Activated CD4-positive, alpha-beta memory T cell treated with anti-CD3 and anti-CD28 coated beads for 36 hours (primary cell): ENCODE measurements around the gene EDN2. TPM values are rescaled to one million over a fixed set of nuclear protein-coding genes. Genes with fewer than 3 reads are reported as not detected.
A peak's percentile ranks its signal among the peaks of the same experiment; 100 is the strongest.

Source experiments
- CTCF ChIA-PET: fragments of 350-600 bp; sonication (Branson Sonifier 250); formaldehyde crosslinking; loops from one replicate; lab custom pipeline; 2021; ENCODE audit warnings: antibody characterized with exemption, inconsistent platforms; lab: Charles Lee
- POLR2A ChIA-PET: fragments of 350-600 bp; sonication (Branson Sonifier 250); formaldehyde crosslinking; loops from one replicate; lab custom pipeline; 2021; ENCODE audit warnings: antibody characterized with exemption; lab: Charles Lee
- DNase-seq: peaks from one replicate; pipeline ENCODE4 v3.0.0-alpha.2; 2020
- H3K27ac Mint-ChIP-seq: one replicate; pipeline ENCODE4 v1.8.0; 2021; ENCODE audit warnings: mixed read lengths
- H3K27me3 Mint-ChIP-seq: one replicate; pipeline ENCODE4 v1.8.0; 2021; ENCODE audit warnings: mixed read lengths
- H3K36me3 Mint-ChIP-seq: one replicate; pipeline ENCODE4 v1.8.0; 2021; ENCODE audit warnings: mixed read lengths
- H3K4me1 Mint-ChIP-seq: one replicate; pipeline ENCODE4 v1.8.0; 2021; ENCODE audit warnings: low read depth, mixed read lengths
- H3K4me3 Mint-ChIP-seq: one replicate; pipeline ENCODE4 v1.8.0; 2021; ENCODE audit warnings: mild to moderate bottlenecking, mixed read lengths
- H3K9me3 Mint-ChIP-seq: one replicate; pipeline ENCODE4 v1.8.0; 2021; ENCODE audit warnings: mixed read lengths
- intact Hi-C: fragments of 100-400 bp; cut with micrococcal nuclease; formaldehyde crosslinking; loops from one replicate; pipeline ENCODE4 v1.15.1; 2023
- total RNA-seq, 2 experiments: library from RNA; stranded (reverse); gene quantifications; one replicate each; pipeline ENCODE4 v1.2.3, GENCODE V29; 2021

EDN2 gene
- total RNA-seq, 2 experiments from 2014 or later: not detected

GRCh38 chr1:41495210-41495948 is 10.9 kb upstream of the EDN2 start:
- no peak overlapping the region for H3K27ac Mint-ChIP-seq
- DNase-seq: peak; percentile 44
- H3K9me3 Mint-ChIP-seq: no peaks in the 10 kb centered on the region
- H3K27me3 Mint-ChIP-seq: peaks cover 16% of the 10 kb centered on the region
- ChIA-PET POLR2A (no interaction called here), CTCF (interaction anchor here (0.7 to 3.2 kb wide), 3 partner anchors 21 to 286 kb away, joined by 3 to 15 read pairs (median 3); no protein-coding TSS in a partner anchor)
- peaks cover 4% of the 10 kb centered on the region for H3K4me1 Mint-ChIP-seq
- intact Hi-C loops: no loop called here
- no peaks in the 10 kb centered on the region for H3K36me3 Mint-ChIP-seq
- peak overlapping the region; percentile 50 for H3K4me3 Mint-ChIP-seq

GRCh38 chr1:41494351-41495209 is 10.1 kb upstream of the EDN2 start:
- CTCF ChIA-PET: interaction anchor here (1.0 to 3.2 kb wide), 3 partner anchors 22 to 24 kb away, joined by 3 to 15 read pairs (median 4); no protein-coding TSS in a partner anchor
- no peak overlapping the region for H3K27ac Mint-ChIP-seq
- no peaks in the 10 kb centered on the region for H3K36me3 Mint-ChIP-seq
- intact Hi-C loops: no loop called here
- no peak for DNase-seq
- POLR2A ChIA-PET: no interaction called here
- H3K27me3 Mint-ChIP-seq: peaks cover 18% of the 10 kb centered on the region
- H3K4me1 Mint-ChIP-seq: peaks cover 4% of the 10 kb centered on the region
- H3K9me3 Mint-ChIP-seq: no peaks in the 10 kb centered on the region
- H3K4me3 Mint-ChIP-seq: no peak overlapping the region

DNA sequence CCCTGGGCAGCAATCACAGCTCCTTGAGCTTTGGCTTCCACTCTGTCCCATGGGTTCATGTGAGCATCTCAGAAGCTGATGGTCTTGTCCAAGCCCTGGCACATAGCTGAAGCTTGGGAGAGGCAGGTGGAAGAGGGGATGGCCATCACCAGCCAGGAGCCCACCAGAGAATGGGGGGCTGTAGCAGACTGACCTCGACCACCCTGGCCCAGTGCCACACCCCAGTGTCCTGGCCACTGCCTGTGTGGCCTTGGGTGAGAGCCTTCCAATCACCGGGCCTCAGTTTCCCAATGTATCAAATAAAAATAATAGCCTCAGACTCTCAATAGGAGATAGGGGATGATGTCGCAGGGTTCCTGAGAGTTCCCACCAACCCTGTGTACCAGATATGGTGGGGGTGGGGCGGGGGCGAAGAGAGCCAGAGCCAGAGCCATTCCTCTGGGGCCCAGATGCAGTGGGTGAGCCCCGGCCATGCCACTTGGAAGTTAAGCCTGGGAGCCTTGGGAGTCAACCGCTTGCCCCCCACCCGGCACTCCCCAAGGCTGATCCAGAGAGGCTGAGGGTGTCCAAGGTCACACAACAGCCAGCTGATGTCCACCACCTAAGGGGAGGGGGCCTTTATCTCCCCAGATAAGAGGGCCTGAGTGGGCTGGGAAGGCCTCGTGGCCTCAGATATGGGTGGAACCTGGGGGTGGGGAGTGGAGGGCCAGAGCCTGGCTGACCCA is 9.3 kb upstream of the EDN2 start:
- intact Hi-C loops: no loop called here
- H3K27me3 Mint-ChIP-seq: peaks cover 22% of the 10 kb centered on the region
- no peaks in the 10 kb centered on the region for H3K36me3 Mint-ChIP-seq
- peaks cover 4% of the 10 kb centered on the region for H3K4me1 Mint-ChIP-seq
- no peak for DNase-seq
- H3K9me3 Mint-ChIP-seq: no peaks in the 10 kb centered on the region
- CTCF ChIA-PET: interaction anchor here (1.5 to 2.8 kb wide), 2 partner anchors 15 to 22 kb away, joined by 4 to 14 read pairs; no protein-coding TSS in a partner anchor
- no peak overlapping the region for H3K4me3 Mint-ChIP-seq
- no peak overlapping the region for H3K27ac Mint-ChIP-seq
- POLR2A ChIA-PET: no interaction called here

DNA sequence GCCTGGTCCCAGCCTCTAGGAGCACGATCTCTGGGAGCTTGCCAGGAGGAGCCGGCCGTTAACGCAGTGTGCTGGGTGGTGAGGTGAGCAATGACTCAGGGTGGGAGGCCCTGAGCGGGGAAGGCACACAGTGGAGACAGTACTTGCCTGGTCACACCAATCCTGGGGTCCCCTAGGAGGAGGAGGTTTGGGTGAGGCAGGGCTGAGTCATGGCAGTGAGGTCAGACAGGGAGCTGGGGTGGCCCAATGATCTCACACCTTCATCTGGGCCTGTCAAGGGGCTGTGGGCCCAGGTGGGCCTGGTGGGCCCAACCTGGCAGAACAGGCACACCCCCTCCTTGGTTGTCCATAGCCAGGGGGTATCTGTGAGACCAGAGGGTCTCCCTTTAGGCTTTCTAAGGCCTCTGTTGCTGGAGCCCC is 8.6 kb upstream of the EDN2 start:
- peaks cover 4% of the 10 kb centered on the region for H3K4me1 Mint-ChIP-seq
- intact Hi-C loops: no loop called here
- H3K36me3 Mint-ChIP-seq: no peaks in the 10 kb centered on the region
- POLR2A ChIA-PET: no interaction called here
- H3K4me3 Mint-ChIP-seq: no peak overlapping the region
- peaks cover 23% of the 10 kb centered on the region for H3K27me3 Mint-ChIP-seq
- no peak overlapping the region for H3K27ac Mint-ChIP-seq
- DNase-seq: peak; percentile 43
- CTCF ChIA-PET: interaction anchor here (0.7 to 2.8 kb wide), 8 partner anchors 10 to 307 kb away, joined by 3 to 14 read pairs (median 4); no protein-coding TSS in a partner anchor
- H3K9me3 Mint-ChIP-seq: no peaks in the 10 kb centered on the region

DNA sequence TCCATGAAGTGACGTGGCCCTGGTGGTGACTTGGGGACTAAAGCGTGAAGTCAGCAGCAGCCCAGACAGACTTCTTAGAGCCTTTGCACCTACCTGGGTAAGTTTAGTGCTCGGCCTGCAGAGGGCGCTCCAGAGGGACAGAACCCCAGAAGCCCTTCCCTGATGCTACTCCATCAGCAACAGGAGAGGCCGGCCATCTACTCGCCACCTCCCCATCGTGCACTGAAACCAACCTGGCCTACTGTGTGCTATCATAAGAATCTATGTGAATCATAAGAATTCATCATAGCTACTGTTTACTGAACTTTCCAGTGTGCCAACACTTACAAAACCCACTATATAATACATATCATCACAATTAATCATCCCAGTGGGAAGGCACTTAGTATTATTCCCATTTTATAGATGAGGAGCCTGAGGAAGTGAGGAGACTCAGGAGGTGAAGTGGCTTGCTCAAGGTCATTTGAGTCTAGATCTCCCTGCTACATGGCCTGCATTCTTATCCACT is 7.9 kb upstream of the EDN2 start:
- Mint-ChIP-seq H3K4me1 (peaks cover 6% of the 10 kb centered on the region), H3K27ac (no peak overlapping the region), H3K27me3 (peaks cover 22% of the 10 kb centered on the region), H3K4me3 (no peak overlapping the region), H3K36me3 (no peaks in the 10 kb centered on the region), H3K9me3 (no peaks in the 10 kb centered on the region)
- intact Hi-C loops: no loop called here
- peak; percentile 72 for DNase-seq
- CTCF ChIA-PET: interaction anchor here (0.7 to 2.8 kb wide), 10 partner anchors 9 to 308 kb away, joined by 3 to 14 read pairs (median 4); no protein-coding TSS in a partner anchor
- POLR2A ChIA-PET: no interaction called here

- ChIA-PET CTCF (interaction anchor here (2.8 kb wide), 1 partner anchor 12 kb away, joined by 14 read pairs; no protein-coding TSS in a partner anchor), POLR2A (interaction anchor here (0.7 kb wide), 1 partner anchor 129 kb away, joined by 3 read pairs; no protein-coding TSS in a partner anchor)
- intact Hi-C loops: no loop called here
- Mint-ChIP-seq H3K36me3 (no peaks in the 10 kb centered on the region), H3K27me3 (peaks cover 29% of the 10 kb centered on the region), H3K4me3 (no peak overlapping the region), H3K27ac (no peak overlapping the region), H3K4me1 (peaks cover 17% of the 10 kb centered on the region), H3K9me3 (no peaks in the 10 kb centered on the region)
- no peak for DNase-seq
Observed at GRCh38 chr1:41490911-41491310, 6.4 kb upstream of the EDN2 start.

DNA sequence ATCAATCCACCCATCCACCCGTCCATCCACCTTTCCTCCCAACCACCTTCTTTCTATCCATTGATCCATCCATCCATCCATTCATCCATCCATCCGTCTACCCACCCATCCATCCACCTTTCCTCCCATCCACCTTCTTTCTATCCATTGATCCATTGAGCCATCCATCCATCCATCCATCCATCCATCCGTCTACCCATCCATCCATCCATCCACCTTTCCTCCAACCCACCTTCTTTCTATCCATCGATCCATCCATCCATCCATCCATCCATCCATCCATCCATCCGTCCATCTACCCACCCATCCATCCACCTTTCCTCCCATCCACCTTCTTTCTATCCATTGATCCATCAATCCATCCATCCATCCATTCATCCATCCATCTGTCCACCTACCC is 5.1 kb upstream of the EDN2 start:
- intact Hi-C loops: no loop called here
- no peaks in the 10 kb centered on the region for H3K9me3 Mint-ChIP-seq
- DNase-seq: no peak
- H3K4me3 Mint-ChIP-seq: no peak overlapping the region
- no peaks in the 10 kb centered on the region for H3K36me3 Mint-ChIP-seq
- H3K4me1 Mint-ChIP-seq: peaks cover 16% of the 10 kb centered on the region
- no peak overlapping the region for H3K27ac Mint-ChIP-seq
- peaks cover 26% of the 10 kb centered on the region for H3K27me3 Mint-ChIP-seq
- ChIA-PET POLR2A (no interaction called here), CTCF (no interaction called here)

DNA sequence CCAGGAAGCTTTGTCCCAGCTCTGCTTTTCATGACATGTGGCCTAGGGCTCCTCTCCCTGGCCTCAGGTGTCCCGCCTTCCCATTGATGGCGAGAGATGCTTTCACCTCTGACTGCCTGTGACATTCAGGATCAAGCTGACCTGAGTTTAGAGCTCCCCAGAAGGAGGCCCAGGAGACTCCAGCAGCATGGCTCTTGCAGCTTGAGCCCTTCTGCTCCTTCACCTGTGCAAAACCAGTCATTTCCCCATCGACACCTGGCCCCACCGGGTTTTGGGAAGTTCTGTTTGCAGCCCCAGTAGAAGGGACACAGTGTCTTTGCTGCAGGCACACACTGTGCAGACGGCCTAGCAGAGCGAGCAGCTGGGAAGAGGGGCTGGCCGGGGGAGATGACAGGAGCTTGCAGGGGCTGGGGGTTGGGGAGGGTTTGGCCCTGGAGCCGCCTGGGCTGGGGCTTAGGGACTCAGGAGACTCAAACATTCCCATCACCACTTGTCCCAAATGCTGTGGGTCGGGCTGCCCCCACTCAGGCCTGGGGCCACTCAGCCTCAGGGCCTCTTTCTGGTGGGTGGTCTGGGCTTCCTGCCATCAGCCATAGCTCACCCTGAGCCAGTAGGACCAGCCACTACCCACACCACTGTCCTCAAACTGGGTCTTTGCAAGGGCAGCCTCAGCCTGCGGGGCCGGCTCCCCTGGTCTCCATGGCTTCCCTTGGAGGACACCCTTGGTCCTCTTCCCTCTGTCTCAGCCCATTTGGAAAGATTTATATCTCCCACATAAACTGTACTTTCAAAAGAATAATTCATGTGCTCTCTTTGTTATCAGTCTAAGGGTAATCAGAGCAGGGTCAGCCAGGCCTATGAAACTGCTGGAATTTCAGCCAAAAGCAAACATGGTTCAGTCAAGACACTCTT is 3.8 kb upstream of the EDN2 start:
- Mint-ChIP-seq H3K36me3 (no peaks in the 10 kb centered on the region), H3K9me3 (no peaks in the 10 kb centered on the region), H3K4me1 (peaks cover 16% of the 10 kb centered on the region), H3K27me3 (peaks cover 27% of the 10 kb centered on the region), H3K4me3 (no peak overlapping the region), H3K27ac (no peak overlapping the region)
- intact Hi-C loops: no loop called here
- ChIA-PET POLR2A (no interaction called here), CTCF (interaction anchor here (1.0 kb wide), 1 partner anchor 28 kb away, joined by 4 read pairs; no protein-coding TSS in a partner anchor)
- no peak for DNase-seq

DNA sequence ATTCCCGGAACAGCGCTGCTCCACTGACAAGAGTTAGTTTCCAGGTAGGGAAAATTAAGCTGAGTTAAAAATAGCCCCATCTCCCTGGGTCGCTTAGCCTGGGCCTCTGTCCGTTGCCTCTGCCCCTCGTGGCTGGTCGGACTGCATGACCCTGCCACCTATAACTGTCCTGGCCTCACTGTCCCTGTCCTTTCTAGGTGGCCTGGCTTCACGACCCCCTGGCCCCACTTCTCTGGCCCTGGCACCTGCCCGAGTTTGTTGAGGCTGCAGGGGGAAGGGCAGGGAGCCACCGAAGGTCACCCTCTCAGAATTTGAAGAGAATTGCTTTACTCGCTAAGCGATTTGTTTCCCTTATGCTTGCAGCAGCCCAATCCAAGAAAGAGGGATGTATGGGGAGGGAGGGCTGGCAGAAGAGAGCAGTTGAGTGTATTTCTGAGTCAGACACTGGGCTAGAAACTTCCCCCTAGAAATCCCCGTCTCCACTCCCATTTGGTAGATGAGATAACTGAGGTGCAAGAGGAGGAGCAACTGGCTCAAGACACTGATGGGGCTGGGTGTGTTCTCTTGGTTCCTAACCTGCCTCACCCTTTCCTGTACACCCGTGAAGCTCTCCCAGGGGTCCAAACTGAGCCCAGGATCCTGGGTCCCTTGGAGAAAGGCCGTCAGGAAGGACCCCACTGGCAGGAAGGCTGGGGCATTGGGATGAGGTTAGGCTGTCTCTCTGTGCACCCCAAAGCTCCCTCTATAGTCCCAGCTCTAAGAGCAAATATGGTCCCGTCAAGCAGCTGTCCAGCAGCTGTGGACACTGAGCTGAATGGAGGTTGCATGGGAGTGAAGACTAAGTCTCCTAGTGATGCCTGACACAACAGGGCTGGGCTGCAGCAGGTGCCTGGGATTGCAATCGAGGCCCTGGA is 2.9 kb upstream of the EDN2 start:
- Mint-ChIP-seq H3K36me3 (no peaks in the 10 kb centered on the region), H3K4me1 (peaks cover 16% of the 10 kb centered on the region), H3K4me3 (no peak overlapping the region), H3K9me3 (no peaks in the 10 kb centered on the region), H3K27ac (no peak overlapping the region), H3K27me3 (peaks cover 29% of the 10 kb centered on the region)
- POLR2A ChIA-PET: no interaction called here
- intact Hi-C loops: no loop called here
- CTCF ChIA-PET: interaction anchor here (1.0 kb wide), 1 partner anchor 29 kb away, joined by 4 read pairs; no protein-coding TSS in a partner anchor
- DNase-seq: peak; percentile 34
